ENCODE results near the gene TTYH1.
"Not testable (repeated sequence)": the region's sequence is repeated elsewhere in the genome, so short reads cannot be mapped to it uniquely, and the experiment has no call there.

Gene TTYH1

DNA sequence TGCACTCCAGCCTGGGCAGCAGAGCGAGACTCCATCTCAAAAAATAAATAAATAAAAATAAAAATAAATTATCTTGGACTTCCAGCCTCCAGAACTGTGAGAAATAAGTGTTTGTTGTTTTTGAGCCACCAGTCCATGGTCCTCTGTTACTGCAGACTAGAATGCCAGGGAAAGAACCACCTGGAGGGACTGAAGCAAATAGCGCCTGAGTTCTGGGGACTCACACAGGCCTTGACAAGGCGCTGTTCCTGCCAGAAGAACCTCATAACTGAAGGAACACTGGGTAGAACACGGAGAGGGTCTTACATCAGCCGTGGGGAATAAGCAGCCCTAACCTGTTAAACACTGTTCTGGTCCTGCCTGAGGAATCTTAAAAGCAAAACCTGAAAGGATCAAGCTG, 25.4 kb downstream of the TTYH1 start:
- H3K4me3 ChIP-seq (ENCODE audit: low read depth, low read length) = no peak overlapping the region
- no peak for DNase-seq (ENCODE audit: low read depth, low spot score)
- in situ Hi-C loops (cut with HindIII; ENCODE audit: low sequenced_read_pairs) = no loop called here
- no peak for TF ChIP-seq CTCF (IDR thresholded peaks at IDR 0.05; ENCODE audit: low read depth, low read length)

- DNase-seq (ENCODE audit: low read depth, low spot score) = no peak
- in situ Hi-C loops (cut with HindIII; ENCODE audit: low sequenced_read_pairs) = no loop called here
- H3K4me3 ChIP-seq (ENCODE audit: low read depth, low read length) = no peak overlapping the region
- no peak for TF ChIP-seq CTCF (IDR thresholded peaks at IDR 0.05; ENCODE audit: low read depth, low read length)
Measured at GRCh38 chr19:54444737-54445136, 29.5 kb downstream of the TTYH1 start.

DNA sequence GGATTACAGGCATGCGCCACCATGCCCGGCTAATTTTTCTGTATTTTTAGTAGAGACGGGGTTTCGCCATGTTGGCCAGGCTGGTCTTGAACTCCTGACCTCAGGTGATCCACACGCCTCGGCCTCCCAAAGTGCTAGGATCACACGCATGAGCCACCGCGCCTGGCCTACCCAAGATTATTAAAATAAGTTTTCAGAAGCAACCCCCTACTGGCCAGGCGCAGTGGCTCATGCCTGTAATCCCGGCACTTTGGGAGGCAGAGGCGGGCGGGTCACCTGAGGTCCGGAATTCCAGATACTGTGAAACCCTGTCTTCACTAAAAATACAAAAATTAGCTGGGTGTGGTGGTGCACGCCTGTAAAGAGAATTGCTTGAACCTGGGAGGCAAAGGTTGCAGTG, 31.1 kb downstream of the TTYH1 start:
- H3K4me3 ChIP-seq (ENCODE audit: low read depth, low read length); DNase-seq (ENCODE audit: low read depth, low spot score); in situ Hi-C loops (cut with HindIII; ENCODE audit: low sequenced_read_pairs): not testable (repeated sequence)

DNA sequence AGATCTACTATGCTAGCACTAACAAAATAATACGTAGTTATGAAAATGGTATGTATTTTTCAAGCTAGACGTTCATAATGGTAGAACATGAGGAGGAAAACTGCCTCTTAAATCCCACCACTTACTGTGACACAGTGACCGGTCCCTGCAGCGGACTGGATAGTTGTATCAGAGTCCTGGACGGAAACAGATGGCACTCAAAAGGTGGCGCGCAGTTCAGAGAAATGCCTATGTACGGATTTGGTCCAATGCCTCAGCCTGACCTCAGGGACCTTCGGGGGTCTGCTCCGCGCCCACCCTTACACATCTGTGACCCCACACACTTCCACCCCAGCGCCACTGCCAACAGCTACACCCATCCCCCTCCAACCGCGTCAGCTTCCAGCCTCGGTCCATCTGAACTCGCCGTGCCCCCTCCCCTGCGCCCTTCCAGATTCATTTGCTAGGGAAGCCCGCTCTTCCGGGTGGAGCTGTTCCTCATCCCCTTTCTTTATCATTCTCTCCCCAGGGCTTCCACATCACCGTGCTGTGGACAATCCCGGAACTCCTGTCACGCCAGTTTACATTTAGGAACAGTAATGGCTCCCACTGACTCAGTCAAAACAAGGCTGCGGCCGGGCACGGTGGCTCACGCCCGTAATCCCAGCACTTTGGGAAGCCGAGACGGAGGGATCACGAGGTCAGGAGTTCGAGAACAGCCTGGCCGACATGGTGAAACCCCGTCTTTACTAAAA, 32.9 kb downstream of the TTYH1 start:
- in situ Hi-C loops (cut with HindIII; ENCODE audit: low sequenced_read_pairs) = no loop called here
- peak overlapping the region; percentile 75 for H3K4me3 ChIP-seq (ENCODE audit: low read depth, low read length)
- peak; percentile 3 for TF ChIP-seq CTCF (IDR thresholded peaks at IDR 0.05; ENCODE audit: low read depth, low read length)
- DNase-seq (ENCODE audit: low read depth, low spot score) = peak; percentile 60

GRCh38 chr19:54448774-54449700, 33.8 kb downstream of the TTYH1 start, which contains the start of gene LENG8:
Gene LENG8, plus strand, starts transcription at chr19:54449199. Its CDS starts 2,146 bp downstream, at chr19:54451345.
- in situ Hi-C loops (cut with HindIII; ENCODE audit: low sequenced_read_pairs) = no loop called here
- H3K4me3 ChIP-seq (ENCODE audit: low read depth, low read length) = peak within 1 kb of the TSS; percentile 75
- peak; percentile 99 for DNase-seq (ENCODE audit: low read depth, low spot score)

DNA sequence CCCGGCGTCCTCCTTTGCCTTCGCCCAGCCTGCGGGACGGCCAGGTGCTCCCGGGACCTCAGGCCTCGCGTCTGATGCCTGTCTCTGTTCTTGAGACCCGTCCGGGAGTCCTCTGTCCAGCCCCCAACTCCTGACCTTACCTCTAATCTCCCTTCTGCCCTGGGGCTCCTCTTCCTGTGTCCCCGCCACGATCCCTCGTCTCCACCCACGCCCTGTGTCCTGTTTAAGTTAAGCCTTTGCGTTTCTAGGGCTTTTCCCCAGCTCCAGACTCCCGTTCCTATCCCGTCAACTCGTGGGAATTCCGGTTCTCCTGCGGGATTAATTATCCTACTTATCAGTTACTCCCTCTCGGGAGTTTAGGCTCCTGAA, 34.4 kb downstream of the TTYH1 start:
- peak overlapping the region; percentile 75 for H3K4me3 ChIP-seq (ENCODE audit: low read depth, low read length)
- in situ Hi-C loops (cut with HindIII; ENCODE audit: low sequenced_read_pairs) = no loop called here
- TF ChIP-seq CTCF (IDR thresholded peaks at IDR 0.05; ENCODE audit: low read depth, low read length) = no peak
- DNase-seq (ENCODE audit: low read depth, low spot score) = no peak

More at GRCh38 chr19:54448774-54449700, 33.8 kb downstream of the TTYH1 start, which contains the start of gene LENG8:
- no peak for TF ChIP-seq CTCF (IDR thresholded peaks at IDR 0.05; ENCODE audit: low read depth, low read length)

Measured in astrocyte of the spinal cord (primary cell).